ENCODE measurements around the gene MYO1A.
A peak's percentile ranks its signal among the peaks of the same experiment; 100 is the strongest.

MYO1A gene

GRCh38 chr12:57069523-57069922, 19.6 kb upstream of the MYO1A start:
- Histone ChIP-seq H3K9me3 (ENCODE audit: insufficient read depth, low read length) (no peaks in the 10 kb centered on the region), H4K20me1 (ENCODE audit: insufficient read depth, low read length) (no peaks in the 10 kb centered on the region), H3K36me3 (replicated peaks; ENCODE audit: low read depth, low read length) (peaks cover 43% of the 10 kb centered on the region), H3K9ac (ENCODE audit: low read length) (no peak overlapping the region), H3K79me2 (ENCODE audit: low read length) (peaks cover 26% of the 10 kb centered on the region), H3K27me3 (ENCODE audit: low read depth, low read length) (no peaks in the 10 kb centered on the region), H3K4me1 (ENCODE audit: low read length) (peaks cover 46% of the 10 kb centered on the region), H3K4me2 (ENCODE audit: low read length) (no peak overlapping the region), H2AFZ (ENCODE audit: low read depth, low read length) (no peak overlapping the region), H3K4me3 (ENCODE audit: low read length) (no peak overlapping the region), H3K27ac (ENCODE audit: low read length) (peak overlapping the region; percentile 24; the same call in 1 of the 2 replicates)
- TF ChIP-seq EZH2phosphoT487 (IDR thresholded peaks at IDR 0.05; ENCODE audit: low read depth) (no peak), CTCF (IDR thresholded peaks at IDR 0.05; ENCODE audit: low read depth, low read length) (peak; percentile 83)

GRCh38 chr12:57066245-57066644, 16.3 kb upstream of the MYO1A start:
- TF ChIP-seq EZH2phosphoT487 (IDR thresholded peaks at IDR 0.05; ENCODE audit: low read depth) (no peak), CTCF (IDR thresholded peaks at IDR 0.05; ENCODE audit: low read depth, low read length) (no peak)
- Histone ChIP-seq H3K4me2 (ENCODE audit: low read length) (no peak overlapping the region), H3K9me3 (ENCODE audit: insufficient read depth, low read length) (no peaks in the 10 kb centered on the region), H3K27ac (ENCODE audit: low read length) (no peak overlapping the region), H3K4me1 (ENCODE audit: low read length) (peaks cover 48% of the 10 kb centered on the region), H3K36me3 (replicated peaks; ENCODE audit: low read depth, low read length) (peaks cover 41% of the 10 kb centered on the region), H3K79me2 (ENCODE audit: low read length) (peaks cover 9% of the 10 kb centered on the region), H4K20me1 (ENCODE audit: insufficient read depth, low read length) (no peaks in the 10 kb centered on the region), H3K27me3 (ENCODE audit: low read depth, low read length) (no peaks in the 10 kb centered on the region), H3K4me3 (ENCODE audit: low read length) (no peak overlapping the region), H2AFZ (ENCODE audit: low read depth, low read length) (no peak overlapping the region), H3K9ac (ENCODE audit: low read length) (no peak overlapping the region)

GRCh38 chr12:57063991-57064685, 14.2 kb upstream of the MYO1A start:
- TF ChIP-seq EZH2phosphoT487 (IDR thresholded peaks at IDR 0.05; ENCODE audit: low read depth) (no peak), CTCF (IDR thresholded peaks at IDR 0.05; ENCODE audit: low read depth, low read length) (no peak)
- Histone ChIP-seq H3K79me2 (ENCODE audit: low read length) (peaks cover 9% of the 10 kb centered on the region), H3K4me3 (ENCODE audit: low read length) (peak overlapping the region; percentile 64), H2AFZ (ENCODE audit: low read depth, low read length) (no peak overlapping the region), H3K27me3 (ENCODE audit: low read depth, low read length) (no peaks in the 10 kb centered on the region), H3K9me3 (ENCODE audit: insufficient read depth, low read length) (no peaks in the 10 kb centered on the region), H3K27ac (ENCODE audit: low read length) (peak overlapping the region; percentile 95), H3K9ac (ENCODE audit: low read length) (peak overlapping the region; percentile 63), H3K4me1 (ENCODE audit: low read length) (peaks cover 36% of the 10 kb centered on the region), H3K36me3 (replicated peaks; ENCODE audit: low read depth, low read length) (peaks cover 44% of the 10 kb centered on the region), H4K20me1 (ENCODE audit: insufficient read depth, low read length) (no peaks in the 10 kb centered on the region), H3K4me2 (ENCODE audit: low read length) (peak overlapping the region; percentile 76)

- no peak overlapping the region for H3K9ac ChIP-seq (ENCODE audit: low read length)
- TF ChIP-seq CTCF (IDR thresholded peaks at IDR 0.05; ENCODE audit: low read depth, low read length), result no peak
- H3K4me1 ChIP-seq (ENCODE audit: low read length), result peaks cover 20% of the 10 kb centered on the region
- H3K4me3 ChIP-seq (ENCODE audit: low read length), result no peak overlapping the region
- no peaks in the 10 kb centered on the region for H3K9me3 ChIP-seq (ENCODE audit: insufficient read depth, low read length)
- no peak overlapping the region; the same call in 1 of the 2 replicates for H3K27ac ChIP-seq (ENCODE audit: low read length)
- peaks cover 5% of the 10 kb centered on the region for H3K79me2 ChIP-seq (ENCODE audit: low read length)
- no peak overlapping the region for H2AFZ ChIP-seq (ENCODE audit: low read depth, low read length)
- no peaks in the 10 kb centered on the region for H4K20me1 ChIP-seq (ENCODE audit: insufficient read depth, low read length)
- no peaks in the 10 kb centered on the region for H3K27me3 ChIP-seq (ENCODE audit: low read depth, low read length)
- peaks cover 66% of the 10 kb centered on the region for H3K36me3 ChIP-seq (replicated peaks; ENCODE audit: low read depth, low read length)
- no peak overlapping the region for H3K4me2 ChIP-seq (ENCODE audit: low read length)
Measured at GRCh38 chr12:57058454-57058853, 8.5 kb upstream of the MYO1A start.
